Loucy (cell line): ENCODE measurements around the gene HOPX.

Source experiments
- H2AFZ ChIP-seq: fragments of 200-600 bp; sonication (generic); 2 replicates; pipeline ENCODE4 v1.6.0; 2016; ENCODE audit warnings: antibody characterized with exemption, mild to moderate bottlenecking, low read length, moderate library complexity
- H3F3A ChIP-seq: fragments of 200-600 bp; 2 replicates; pipeline ENCODE4 v1.6.0; 2016; ENCODE audit warnings: antibody characterized with exemption, low read depth, mild to moderate bottlenecking
- H3K27me3 ChIP-seq: fragments of 200-600 bp; sonication (generic); 2 replicates; pipeline ENCODE4 v1.6.1; 2014; ENCODE audit warnings: low read length, mild to moderate bottlenecking; ENCODE audit not compliant: insufficient read depth, poor library complexity, severe bottlenecking
- H3K36me3 ChIP-seq: fragments of 200-600 bp; sonication (generic); 2 replicates; pipeline ENCODE4 v1.6.1; 2016; ENCODE audit warnings: low read length; ENCODE audit not compliant: insufficient read depth
- H3K4me1 ChIP-seq: fragments of 200-600 bp; sonication (generic); 2 replicates; pipeline ENCODE4 v1.5.1; 2014; ENCODE audit warnings: low read length, mild to moderate bottlenecking; ENCODE audit not compliant: insufficient read depth, poor library complexity, severe bottlenecking
- H3K4me2 ChIP-seq: fragments of 200-600 bp; sonication (generic); 2 replicates; pipeline ENCODE4 v1.6.0; 2014; ENCODE audit warnings: antibody characterized with exemption, low read length, low read depth, mild to moderate bottlenecking; ENCODE audit not compliant: poor library complexity, severe bottlenecking
- H3K4me3 ChIP-seq: fragments of 200-600 bp; sonication (generic); 2 replicates; pipeline ENCODE4 v1.5.1; 2014; ENCODE audit warnings: low read length, mild to moderate bottlenecking, mixed read lengths; ENCODE audit not compliant: poor library complexity, severe bottlenecking
- H3K79me2 ChIP-seq: fragments of 200-600 bp; sonication (generic); 2 replicates; pipeline ENCODE4 v1.6.1; 2014; ENCODE audit warnings: low read length; ENCODE audit not compliant: insufficient read depth
- H3K9ac ChIP-seq: fragments of 200-600 bp; sonication (generic); 2 replicates; pipeline ENCODE4 v1.6.0; 2014; ENCODE audit warnings: mild to moderate bottlenecking, low read depth, low read length, moderate library complexity; ENCODE audit not compliant: poor library complexity, severe bottlenecking
- H3K9me2 ChIP-seq: fragments of 200-600 bp; sonication (generic); replicated peaks from 2 replicates; pipeline ENCODE4 v1.6.1; 2016; ENCODE audit warnings: low read depth, low read length, mixed read lengths
- H3K9me3 ChIP-seq: fragments of 200-600 bp; sonication (generic); 2 replicates; pipeline ENCODE4 v1.6.1; 2014; ENCODE audit warnings: mild to moderate bottlenecking, antibody characterized with exemption, low read length, low read depth; ENCODE audit not compliant: insufficient read depth
- H4K20me1 ChIP-seq: fragments of 200-600 bp; sonication (generic); 2 replicates; pipeline ENCODE4 v1.6.0; 2014; ENCODE audit warnings: antibody characterized with exemption, low read length, mild to moderate bottlenecking; ENCODE audit not compliant: insufficient read depth, poor library complexity, severe bottlenecking
- EZH2phosphoT487 ChIP-seq: fragments of 200-600 bp; IDR thresholded peaks from 2 replicates; pipeline ENCODE4 v1.6.1; 2018; ENCODE audit warnings: antibody characterized with exemption, mild to moderate bottlenecking, moderate library complexity, borderline replicate concordance
- TF ChIP-seq, protein P1 (sequence below): fragments of 200-600 bp; sonication (generic); conservative IDR thresholded peaks from 2 replicates; pipeline ENCODE4 v1.5.1; 2014; ENCODE audit warnings: mild to moderate bottlenecking, antibody characterized with exemption, low read length

Gene HOPX

DNA sequence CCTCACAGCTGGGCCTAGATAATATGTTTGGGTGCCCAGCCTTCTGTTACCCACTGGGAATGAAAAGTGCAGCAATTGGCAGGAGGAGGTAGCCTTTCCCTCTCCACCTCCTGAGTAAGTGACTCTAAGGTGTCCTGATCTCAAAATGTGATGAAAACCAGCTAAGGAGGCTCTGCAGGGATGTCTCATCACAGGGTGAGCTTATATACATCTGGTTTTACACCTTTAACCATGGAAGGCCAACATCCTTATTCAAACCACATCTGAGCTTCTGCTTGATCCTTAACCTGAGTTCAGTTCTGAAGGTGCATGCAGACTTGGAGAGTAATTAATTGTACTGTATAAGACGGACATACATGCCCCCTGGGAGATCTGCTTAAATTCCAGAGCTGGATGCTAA lies 53.7 kb downstream of the HOPX start:
- Histone ChIP-seq H3K27me3 (no peaks in the 10 kb centered on the region), H3K4me1 (peaks cover under 1% of the 10 kb centered on the region), H3K9me2 (no peaks in the 10 kb centered on the region), H3K36me3 (no peaks in the 10 kb centered on the region), H4K20me1 (no peaks in the 10 kb centered on the region), H2AFZ (no peak overlapping the region), H3F3A (no peaks in the 10 kb centered on the region), H3K4me3 (no peak overlapping the region), H3K9me3 (peaks cover 16% of the 10 kb centered on the region; the same call in 1 of the 2 replicates), H3K4me2 (no peak overlapping the region), H3K9ac (no peak overlapping the region), H3K79me2 (no peaks in the 10 kb centered on the region)
- no peak for TF ChIP-seq EZH2phosphoT487
- TF ChIP-seq, protein P1, sequence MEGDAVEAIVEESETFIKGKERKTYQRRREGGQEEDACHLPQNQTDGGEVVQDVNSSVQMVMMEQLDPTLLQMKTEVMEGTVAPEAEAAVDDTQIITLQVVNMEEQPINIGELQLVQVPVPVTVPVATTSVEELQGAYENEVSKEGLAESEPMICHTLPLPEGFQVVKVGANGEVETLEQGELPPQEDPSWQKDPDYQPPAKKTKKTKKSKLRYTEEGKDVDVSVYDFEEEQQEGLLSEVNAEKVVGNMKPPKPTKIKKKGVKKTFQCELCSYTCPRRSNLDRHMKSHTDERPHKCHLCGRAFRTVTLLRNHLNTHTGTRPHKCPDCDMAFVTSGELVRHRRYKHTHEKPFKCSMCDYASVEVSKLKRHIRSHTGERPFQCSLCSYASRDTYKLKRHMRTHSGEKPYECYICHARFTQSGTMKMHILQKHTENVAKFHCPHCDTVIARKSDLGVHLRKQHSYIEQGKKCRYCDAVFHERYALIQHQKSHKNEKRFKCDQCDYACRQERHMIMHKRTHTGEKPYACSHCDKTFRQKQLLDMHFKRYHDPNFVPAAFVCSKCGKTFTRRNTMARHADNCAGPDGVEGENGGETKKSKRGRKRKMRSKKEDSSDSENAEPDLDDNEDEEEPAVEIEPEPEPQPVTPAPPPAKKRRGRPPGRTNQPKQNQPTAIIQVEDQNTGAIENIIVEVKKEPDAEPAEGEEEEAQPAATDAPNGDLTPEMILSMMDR, result no peak

DNA sequence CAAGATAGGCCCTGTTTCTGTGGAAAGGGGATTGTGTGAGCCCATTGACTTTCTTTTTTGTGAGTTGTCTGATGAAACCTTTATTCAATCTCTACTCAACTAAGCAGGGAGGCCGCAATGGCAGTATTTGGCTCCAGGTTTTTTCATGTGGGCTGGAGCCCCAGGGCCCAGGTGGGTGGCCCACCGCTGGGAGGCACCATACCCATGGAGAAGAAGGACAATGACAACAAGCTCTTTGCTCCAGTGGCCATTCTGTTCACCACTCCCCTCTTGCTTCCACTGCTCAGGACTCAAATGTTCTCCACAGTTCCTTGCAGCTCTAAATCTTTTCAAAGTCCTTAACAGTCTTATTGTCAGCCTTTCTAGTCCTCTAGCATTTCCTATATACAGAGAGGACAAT lies 54.1 kb downstream of the HOPX start:
- H3K36me3 ChIP-seq, result no peaks in the 10 kb centered on the region
- H3K4me1 ChIP-seq, result no peaks in the 10 kb centered on the region
- H3K9ac ChIP-seq, result no peak overlapping the region
- H3K79me2 ChIP-seq, result no peaks in the 10 kb centered on the region
- H3K4me3 ChIP-seq, result no peak overlapping the region
- no peaks in the 10 kb centered on the region for H3K27me3 ChIP-seq
- H3K9me3 ChIP-seq, result peaks cover 16% of the 10 kb centered on the region; the same call in 1 of the 2 replicates
- H2AFZ ChIP-seq, result no peak overlapping the region
- H3K4me2 ChIP-seq, result no peak overlapping the region
- no peak for TF ChIP-seq EZH2phosphoT487
- TF ChIP-seq, protein P1, result peak; percentile 23
- no peaks in the 10 kb centered on the region for H4K20me1 ChIP-seq
- H3K9me2 ChIP-seq, result no peaks in the 10 kb centered on the region
- no peaks in the 10 kb centered on the region for H3F3A ChIP-seq

GRCh38 chr4:56626420-56626819 lies 54.7 kb downstream of the HOPX start:
- no peak for TF ChIP-seq EZH2phosphoT487
- TF ChIP-seq, protein P1, result no peak
- H3K9ac ChIP-seq, result no peak overlapping the region
- no peaks in the 10 kb centered on the region for H3K9me2 ChIP-seq
- H3K79me2 ChIP-seq, result no peaks in the 10 kb centered on the region
- no peaks in the 10 kb centered on the region for H3K4me1 ChIP-seq
- H3K27me3 ChIP-seq, result no peaks in the 10 kb centered on the region
- no peak overlapping the region for H3K4me2 ChIP-seq
- peaks cover 16% of the 10 kb centered on the region; the same call in 1 of the 2 replicates for H3K9me3 ChIP-seq
- H2AFZ ChIP-seq, result no peak overlapping the region
- no peak overlapping the region for H3K4me3 ChIP-seq
- H4K20me1 ChIP-seq, result no peaks in the 10 kb centered on the region
- H3K36me3 ChIP-seq, result no peaks in the 10 kb centered on the region
- no peaks in the 10 kb centered on the region for H3F3A ChIP-seq
